Measurements from ENCODE around the gene ATL3. TPM values are rescaled to one million over a fixed set of nuclear protein-coding genes. Genes with fewer than 3 reads are reported as not detected.
"Not testable (repeated sequence)": the region's sequence is repeated elsewhere in the genome, so short reads cannot be mapped to it uniquely, and the experiment has no call there.

ATL3 gene
- total RNA-seq, 1 experiment from 2014 or later: 119 TPM

DNA sequence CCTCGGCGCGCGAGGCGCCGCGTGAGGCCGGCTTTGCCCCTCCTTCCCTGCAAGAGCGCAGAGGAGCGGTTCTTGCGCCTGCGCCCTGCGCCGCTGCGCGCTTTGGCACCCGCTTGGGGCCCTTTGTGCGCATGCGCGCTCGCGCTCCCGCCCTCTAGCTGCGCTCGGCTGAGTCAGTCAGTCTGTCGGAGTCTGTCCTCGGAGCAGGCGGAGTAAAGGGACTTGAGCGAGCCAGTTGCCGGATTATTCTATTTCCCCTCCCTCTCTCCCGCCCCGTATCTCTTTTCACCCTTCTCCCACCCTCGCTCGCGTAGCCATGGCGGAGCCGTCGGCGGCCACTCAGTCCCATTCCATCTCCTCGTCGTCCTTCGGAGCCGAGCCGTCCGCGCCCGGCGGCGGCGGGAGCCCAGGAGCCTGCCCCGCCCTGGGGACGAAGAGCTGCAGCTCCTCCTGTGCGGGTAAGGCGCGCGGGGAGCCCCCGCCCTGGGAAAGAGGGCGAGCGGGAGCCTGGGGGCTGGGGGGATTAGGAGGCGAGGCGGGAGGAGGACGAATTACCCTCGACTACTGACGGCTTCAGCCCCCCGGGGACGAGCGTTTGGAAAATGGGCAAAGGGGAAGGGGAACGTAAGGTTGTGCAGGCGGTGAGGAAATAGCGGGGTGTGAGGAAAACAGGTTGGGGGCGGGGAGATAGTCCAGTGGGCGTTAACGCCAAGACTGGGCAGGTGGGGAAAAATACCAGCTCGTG, 10.3 kb upstream of the ATL3 start, which contains the start of gene RTN3:
TSS of gene RTN3 (plus strand) at position 180 of the 745 bp plus-strand sequence. CDS start at position 317, 137 bp downstream.
- DNase-seq (ENCODE audit: low read depth): peak; percentile 97

DNA sequence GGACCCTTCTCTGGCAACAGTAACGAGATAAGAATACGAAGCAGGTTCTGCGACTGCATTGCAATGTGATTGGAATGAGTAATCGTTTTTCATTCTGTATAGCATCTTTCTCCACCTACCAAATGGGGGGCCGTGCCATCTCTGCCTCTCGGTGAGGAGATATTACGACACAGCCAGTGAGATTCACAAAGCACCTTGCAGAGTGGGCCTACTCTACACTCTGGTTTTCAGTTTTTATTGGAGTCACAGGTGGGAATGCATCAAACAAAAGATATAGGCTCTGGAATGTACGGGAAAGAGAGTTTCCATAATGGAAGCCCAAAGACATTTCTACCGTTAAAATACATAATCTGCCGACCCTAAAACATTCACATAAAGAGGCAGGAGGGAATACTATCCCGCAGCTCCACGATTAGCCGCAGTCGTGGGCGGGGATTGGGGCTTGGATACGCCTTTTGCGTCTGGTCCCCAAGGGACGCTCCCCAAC, 9.7 kb upstream of the ATL3 start:
- DNase-seq (ENCODE audit: low read depth): no peak

DNA sequence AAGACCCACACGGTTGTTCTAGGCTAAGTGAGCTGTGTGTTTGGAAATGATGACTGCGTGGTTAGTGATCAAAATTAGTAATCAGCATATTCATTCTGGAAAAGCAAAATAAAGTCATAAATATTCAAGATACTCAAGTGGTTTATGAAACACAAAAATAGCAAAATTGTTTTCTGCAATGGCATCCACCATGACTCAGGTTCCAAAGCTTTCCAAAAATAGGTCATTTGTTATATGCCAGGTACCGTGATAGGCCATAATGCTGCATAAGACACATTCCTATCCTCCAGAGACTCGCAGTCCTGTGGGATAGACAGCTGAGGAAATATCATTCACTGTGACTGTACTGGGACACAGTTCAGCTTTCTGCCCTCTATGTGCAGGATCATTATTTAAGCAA, 2.4 kb upstream of the ATL3 start:
- DNase-seq (ENCODE audit: low read depth): peak; percentile 77

DNA sequence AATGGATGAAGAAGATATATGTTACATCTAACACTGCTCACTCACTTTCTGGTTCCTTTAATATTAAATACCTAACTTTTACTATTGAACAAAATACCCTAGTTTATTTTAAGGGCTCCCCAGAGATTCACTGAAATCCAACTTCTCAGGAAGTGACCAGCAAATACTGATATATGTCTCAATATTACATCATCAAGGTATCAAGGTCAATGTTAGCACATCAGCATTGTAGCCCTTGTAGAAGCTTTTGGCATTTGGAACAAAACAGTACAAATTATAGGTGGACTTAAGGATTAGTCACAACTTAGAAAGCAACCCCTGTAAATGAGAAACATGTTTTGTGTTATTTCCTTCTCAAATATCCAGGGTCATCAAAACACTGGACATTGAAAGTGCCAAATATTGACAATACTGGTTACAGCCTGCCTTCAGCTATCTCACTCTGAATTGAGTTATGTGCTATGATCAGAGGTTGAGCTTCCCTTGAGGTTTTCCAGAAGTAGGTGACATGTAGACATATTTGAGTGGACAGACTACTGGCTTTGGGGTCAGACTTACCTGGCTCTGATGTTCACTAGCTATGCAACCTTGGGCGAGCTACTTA, 1.9 kb upstream of the ATL3 start:
- DNase-seq (ENCODE audit: low read depth): no peak

DNA sequence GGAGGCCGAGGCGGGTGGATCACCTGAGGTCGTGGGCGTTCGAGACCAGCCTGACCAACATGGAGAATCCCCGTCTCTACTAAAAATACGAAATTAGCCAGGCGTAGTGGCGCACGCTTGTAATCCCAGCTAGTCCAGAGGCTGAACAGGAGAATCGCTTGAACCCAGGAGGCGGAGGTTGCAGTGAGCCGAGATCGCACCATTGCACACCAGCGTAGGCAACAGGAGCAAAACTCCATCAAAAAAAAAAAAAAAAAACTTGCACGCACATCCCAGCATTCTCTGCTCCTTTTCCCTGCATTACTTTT, 934 bp upstream of the ATL3 start:
- no peak for DNase-seq (ENCODE audit: low read depth)

DNA sequence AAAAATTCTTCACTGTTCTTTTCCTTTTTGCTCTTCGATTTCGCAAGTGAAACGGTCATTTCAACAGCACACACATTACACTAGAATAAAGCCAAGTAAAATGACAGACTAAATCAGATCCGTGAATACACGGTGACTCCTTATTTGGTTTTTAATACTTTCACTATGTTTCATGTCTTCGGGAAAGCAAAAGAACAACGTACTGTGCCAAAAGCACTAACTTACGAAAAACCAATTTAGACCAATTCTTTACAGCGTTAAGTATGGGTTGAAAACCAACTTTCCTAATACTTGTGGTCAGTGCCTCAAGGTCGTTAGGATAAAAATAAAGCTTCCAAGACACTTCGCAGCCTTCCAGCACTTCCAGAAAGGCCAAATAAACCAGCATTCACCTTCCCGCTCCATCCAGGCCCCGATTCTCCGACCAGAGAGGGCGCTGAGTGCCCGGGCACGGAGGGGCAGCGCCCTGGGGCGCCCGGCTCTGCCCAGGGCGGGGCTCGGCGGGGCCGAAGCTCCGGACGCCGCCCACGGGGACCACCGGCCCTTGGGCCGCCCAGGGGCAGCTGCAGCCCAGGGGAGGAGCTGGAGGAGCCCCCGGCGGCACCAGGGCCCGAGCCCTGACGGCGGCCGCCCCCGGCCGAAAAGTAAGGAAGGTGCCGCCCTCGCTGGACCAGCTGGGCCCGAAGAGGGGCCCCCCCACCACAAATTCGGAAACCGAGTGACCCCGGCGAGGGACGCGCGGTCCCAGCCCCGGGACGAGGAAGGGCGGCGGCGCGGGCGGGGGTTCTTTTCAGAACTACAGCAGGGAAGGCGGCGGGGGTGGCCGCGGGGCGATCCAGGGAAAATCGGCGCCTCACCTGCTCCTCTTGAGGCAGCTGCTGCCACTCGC, 499 bp downstream of the ATL3 start:
- DNase-seq (ENCODE audit: low read depth): peak; percentile 74

DNA sequence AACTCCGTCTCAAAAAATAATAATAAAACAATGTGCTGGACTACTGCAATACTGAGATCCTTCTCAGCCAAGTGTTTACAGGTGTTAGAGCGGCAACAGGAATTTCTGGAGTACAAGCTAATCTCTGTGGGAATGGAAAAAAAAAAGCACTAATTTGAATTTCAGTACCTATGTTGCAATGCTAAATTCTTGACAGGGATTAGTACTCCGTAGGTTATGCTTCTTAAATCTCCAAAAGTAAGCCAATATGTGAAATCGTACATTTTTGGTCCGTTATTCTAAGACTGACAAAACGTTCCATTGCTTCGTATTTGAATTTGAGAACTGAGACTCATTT, 1.1 kb downstream of the ATL3 start:
- DNase-seq (ENCODE audit: low read depth): no peak

DNA sequence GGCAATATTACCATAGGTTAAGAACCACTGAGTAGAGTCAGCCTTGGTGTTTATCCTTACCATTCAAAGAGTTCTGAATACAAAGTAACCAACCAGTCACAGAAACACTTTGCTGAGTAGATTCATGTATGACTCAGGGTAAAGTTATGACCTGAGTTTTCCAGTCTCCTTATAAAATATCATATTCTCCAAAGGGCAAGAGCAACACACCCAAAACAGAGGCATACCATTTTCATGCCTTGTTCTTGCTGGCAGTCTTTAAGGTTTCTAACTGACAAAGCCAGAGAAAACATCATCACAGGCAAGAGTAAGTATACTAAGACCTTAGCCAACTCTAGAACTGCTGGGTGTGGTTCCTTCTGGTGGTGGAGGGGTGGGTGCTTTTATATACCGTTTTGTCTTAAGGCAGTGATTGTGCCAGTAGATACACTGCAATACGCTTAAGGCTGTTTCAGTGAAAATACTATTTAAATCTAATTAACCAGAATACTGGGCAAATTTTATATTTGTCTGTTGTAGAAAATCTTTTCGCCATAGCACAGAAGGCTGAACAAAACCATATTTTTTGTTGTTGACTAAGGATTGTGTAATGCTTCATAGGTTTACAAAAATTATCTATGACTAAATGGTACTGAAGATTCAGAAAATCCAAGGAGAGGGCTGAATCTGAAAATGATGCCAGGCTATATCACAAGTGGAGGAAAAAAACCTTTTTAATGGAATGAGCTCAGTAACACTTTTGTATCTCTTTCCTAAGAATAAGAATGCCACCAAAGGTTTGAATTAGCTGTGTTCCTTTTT, 3.0 kb downstream of the ATL3 start:
- peak; percentile 94 for DNase-seq (ENCODE audit: low read depth)

DNA sequence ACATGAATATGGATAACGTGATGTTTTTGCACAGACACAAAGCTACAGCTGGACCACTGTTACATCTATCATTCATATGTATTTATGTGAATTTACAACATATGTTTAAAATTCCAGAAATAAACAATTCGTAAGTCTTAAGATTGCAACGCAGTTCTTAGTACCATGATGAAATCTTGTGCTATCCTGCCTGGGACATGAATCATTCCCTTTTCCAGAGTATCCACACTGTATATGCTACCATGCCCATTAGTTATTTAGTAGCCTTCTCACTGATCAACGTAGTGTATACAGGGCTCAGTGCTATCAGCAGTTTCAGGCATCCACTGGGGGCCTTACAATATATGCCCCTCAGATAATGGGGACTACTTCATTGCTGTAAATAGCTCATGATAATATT, 4.3 kb downstream of the ATL3 start:
- DNase-seq (ENCODE audit: low read depth): peak; percentile 28

DNA sequence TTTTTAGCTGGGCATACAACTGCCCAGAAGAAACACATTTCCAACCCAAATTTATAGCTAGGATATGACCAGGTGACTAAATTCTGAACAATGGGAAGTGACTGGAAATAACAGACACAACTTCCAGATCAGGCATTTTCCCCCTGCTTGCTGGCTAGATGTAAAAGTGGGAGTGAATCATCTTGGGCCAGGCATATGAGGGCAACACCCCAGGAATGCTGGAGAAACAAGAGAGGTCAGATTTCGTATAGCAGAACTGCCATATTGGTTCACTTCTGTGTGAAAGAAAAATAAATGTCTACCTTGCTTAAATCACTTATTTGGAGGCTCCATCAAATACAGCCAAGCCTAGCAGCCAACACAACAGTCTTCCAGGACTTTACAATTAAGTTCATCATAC, 7.4 kb downstream of the ATL3 start:
- peak; percentile 80 for DNase-seq (ENCODE audit: low read depth)

DNA sequence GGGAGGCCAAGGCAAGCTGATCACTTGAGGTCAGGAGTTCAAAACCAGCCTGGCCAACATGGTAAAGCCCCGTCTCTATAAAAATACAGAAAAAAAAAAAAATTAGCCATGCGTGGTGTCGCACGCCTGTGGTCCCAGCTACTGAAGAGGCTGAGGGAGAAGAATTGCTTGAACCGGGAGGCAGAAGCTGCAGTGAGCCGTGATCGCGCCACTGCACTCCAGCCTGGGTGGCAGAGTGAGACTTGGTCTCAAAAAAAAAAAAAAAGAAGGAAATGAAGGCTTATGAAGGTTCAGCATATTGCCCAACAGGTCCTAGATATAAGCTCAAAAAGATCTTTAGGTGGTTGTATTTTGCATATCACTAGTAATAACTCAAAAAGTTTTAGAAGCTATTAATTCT, 10.2 kb downstream of the ATL3 start:
- no peak for DNase-seq (ENCODE audit: low read depth)

DNA sequence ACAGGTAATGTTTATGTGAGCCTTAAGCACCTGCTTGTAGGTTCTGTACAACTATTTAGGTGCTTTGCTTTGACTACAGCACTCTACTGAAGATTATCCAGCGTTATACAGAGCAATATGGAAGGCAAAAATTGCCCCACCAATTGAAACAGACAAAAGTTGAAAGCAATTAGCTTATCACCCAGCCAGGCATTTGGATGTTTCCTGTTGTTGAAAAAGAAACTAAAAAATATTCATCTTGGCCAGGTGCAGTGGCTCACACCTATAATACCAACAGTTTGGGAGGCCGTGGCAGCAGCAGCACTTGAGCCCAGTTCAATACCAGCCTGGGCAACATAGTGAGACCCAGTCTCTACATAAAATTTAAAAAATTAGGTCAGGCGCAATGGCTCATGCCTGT, 18.5 kb downstream of the ATL3 start:
- no peak for DNase-seq (ENCODE audit: low read depth)

DNA sequence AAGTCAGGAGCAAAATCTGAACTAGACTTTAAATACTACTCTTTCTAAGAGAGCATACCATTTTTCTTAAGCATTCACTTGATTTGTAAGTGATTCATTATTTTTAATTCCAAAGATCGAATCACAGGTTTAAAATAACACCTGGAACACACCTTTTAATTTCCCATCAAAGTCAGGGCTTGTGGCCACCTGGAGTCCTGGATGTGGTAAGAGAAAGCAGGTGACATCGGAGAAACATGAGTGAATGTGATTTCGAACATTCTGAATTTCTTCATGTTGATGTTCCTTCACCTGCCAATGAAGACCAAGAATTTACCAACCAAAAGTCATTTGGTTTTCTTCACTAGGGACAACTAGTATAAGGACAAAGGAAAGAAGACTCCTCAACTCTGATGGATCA, 28.0 kb downstream of the ATL3 start:
- DNase-seq (ENCODE audit: low read depth): no peak

DNA sequence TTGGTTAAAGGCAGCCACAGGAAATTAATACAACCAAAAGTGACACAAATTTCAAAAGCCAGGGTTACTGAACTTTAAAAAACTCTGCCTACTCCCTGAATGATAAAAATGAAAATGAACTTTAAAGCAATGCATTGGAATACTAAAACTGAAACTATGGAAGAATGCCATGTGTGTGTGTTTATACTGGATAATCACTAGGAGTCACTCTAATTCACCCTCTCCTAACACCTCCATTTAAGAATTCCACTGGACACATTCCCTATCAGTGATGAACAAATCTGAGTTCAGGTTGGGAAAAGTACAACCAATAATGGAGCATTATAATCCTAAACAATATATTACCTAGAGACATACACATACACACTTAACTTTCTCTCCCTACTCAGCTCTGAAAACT, 29.4 kb downstream of the ATL3 start:
- DNase-seq (ENCODE audit: low read depth): no peak

DNA sequence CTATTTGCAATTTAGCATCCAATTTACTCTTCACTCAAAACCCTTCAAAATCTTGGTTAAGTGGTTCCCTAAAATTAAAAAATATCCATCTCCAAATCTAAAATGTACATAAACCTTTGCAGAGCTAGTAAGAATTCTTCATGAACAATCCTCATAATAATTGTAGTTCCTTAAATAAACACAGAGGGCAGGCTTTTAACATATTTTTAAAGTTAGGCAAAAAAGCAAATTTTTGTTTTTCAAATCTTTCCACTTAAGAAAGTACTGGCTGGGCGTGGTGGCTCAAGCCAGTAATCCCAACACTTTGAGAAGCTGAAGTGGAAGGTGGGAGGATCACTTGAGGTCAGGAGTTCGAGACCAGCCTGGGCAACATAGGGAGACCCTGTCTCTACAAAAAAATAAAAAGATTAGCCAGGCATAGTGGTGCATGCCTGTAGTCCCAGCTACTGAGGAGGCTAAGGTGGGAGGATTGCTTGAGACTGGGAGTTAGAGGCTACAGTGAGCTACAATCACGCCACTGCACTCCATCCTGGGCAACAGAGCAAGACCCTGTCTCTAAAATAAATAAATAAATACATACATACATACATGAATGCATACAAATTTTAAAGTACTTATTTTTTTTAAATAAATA, 31.9 kb downstream of the ATL3 start:
- DNase-seq (ENCODE audit: low read depth): peak; percentile 22

DNA sequence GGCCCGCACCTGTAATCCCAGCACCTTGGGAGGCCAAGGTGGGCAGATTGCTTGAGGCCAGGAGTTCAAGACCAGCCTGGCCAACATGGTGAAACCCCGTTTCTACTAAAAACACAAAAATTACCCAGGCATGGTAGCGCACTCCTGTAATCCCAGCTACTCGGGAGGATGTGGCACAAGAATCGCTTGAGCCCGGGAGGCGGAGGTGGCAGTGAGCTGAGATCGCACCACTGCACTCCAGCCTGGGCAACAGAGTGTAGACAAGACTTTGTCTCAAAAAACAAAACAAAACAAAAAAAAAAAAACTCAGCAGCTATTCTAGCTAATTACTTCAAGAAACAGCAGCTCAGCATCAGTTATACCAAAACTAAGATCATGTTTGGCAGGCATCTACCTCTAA, 32.7 kb downstream of the ATL3 start:
- not testable (repeated sequence) for DNase-seq (ENCODE audit: low read depth)

DNA sequence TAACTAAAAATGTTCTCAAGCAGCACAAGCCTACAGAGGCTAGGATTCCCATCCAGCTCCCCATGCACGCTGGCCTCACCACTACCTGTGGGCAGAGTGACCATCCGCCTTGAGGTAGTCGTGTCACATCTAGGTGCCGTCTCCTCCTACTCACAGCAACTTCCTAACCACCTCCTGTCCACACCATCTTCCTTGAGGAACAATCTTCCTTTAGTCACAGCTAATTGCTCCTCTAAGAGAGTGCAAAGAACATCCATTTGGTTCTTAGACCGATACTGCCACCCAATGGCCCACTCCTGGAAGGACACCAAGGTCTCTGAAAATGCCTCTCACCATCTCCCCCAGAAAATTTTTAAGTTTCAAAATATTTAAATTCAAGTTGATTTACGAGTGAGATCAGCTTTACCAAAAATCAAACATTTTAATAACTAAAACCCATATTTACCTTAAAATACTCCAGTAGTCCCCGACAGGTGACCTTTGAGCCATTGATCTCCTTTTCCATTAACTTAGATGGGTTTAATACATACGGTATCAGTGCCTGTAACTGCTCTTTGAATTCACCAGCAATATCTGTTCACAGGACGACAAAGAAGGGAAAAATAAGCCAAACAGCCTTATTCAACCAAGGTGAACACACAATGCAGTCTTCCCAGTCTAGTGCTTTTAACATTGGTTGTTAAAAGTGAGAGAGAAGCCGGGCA, 35.3 kb downstream of the ATL3 start:
- peak; percentile 47 for DNase-seq (ENCODE audit: low read depth)

DNA sequence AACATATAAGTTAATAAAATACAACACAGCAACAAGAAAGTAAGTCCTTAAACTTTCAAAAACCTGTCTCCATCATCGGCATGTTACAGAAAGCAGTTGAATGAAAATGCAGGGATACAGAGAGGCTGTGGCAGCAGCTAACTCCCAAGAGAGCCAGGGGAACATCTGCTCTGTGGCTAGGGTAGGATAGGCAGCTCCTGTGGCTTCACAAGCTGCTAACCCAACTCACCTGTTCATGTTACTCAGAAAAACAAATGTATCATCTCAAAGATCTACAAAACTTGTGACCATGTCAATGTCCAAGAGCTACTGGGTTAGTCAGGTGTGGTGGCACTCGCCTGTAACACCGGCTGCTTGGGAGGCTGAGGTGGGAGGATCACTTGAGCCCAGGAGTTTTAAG, 41.8 kb downstream of the ATL3 start:
- DNase-seq (ENCODE audit: low read depth): peak; percentile 52

DNA sequence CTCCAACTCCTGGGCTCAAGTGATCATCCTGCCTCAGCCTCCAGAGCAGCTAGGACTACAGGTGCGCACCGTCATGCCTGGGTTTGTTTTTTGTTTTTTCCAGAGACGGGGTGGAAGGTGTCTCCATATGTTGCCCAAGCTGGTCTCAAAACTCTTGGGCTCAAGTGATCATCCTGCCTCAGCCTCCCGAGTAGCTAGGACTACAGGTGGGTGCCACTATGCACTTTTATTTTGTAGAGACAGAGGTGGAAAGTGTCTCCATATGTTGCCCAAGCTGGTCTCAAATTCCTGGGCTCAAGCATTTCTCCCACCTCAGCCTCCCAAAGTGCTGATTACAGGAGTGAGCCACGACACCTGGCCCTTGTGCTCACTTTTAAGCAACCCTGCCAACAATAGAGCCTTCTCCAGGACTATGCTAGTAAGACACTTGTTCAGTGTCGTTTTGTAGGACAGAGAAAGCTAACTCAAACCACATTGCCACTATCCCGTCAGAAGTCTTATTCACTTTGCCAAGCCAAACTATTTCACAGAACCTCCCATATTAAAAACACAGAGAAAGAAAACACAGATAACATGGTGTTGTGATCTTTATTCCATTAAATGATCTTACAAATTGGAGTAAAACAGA, 47.5 kb downstream of the ATL3 start:
- no peak for DNase-seq (ENCODE audit: low read depth)

DNA sequence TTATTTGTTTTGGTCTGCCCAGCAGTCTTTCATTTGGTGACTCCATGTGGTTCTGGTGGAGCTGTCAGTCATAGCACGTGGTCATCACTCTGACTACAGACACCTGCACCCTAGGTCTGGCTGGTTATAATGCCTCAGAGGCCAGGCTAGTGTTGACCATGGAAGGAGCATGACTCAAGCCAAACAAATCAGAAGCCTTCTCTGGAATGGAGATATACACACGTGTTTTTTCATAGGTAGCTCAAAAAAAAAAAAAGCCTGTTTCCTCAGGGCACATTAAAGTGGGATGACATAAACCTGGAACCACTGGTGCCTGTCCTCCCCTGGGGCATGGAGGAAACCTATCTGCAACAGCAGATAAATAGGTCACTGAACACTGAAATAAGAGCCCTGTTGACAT, 48.9 kb downstream of the ATL3 start:
- DNase-seq (ENCODE audit: low read depth): no peak

Measured in LHCN-M2 (cell line).